Skeletal muscle tissue (tissue), 4 donors: ENCODE results near the gene IFT57. TPM values are rescaled to one million over a fixed set of nuclear protein-coding genes. Genes with fewer than 3 reads are reported as not detected.

Experiments
- H3K27ac ChIP-seq: one replicate; pipeline ENCODE4 v1.7.0; 2013; ENCODE audit warnings: mild to moderate bottlenecking, low read depth, low read length, inconsistent platforms
- H3K27me3 ChIP-seq, 3 donors: one replicate each; pipeline ENCODE4 v1.7.0; 2013; ENCODE audit warnings: low read length in 3 of 3; ENCODE audit not compliant: control insufficient read depth in 3 of 3, insufficient read depth in 3 of 3
- H3K36me3 ChIP-seq, 3 donors: one replicate each; pipeline ENCODE4 v1.7.0; 2013; ENCODE audit warnings: low read length in 3 of 3; ENCODE audit not compliant: control insufficient read depth in 3 of 3, insufficient read depth in 3 of 3
- H3K4me1 ChIP-seq, 3 donors: one replicate each; pipeline ENCODE4 v1.7.0; 2013; ENCODE audit warnings: low read length in 3 of 3, mild to moderate bottlenecking in 3 of 3; ENCODE audit not compliant: control insufficient read depth in 3 of 3, insufficient read depth in 3 of 3
- H3K4me3 ChIP-seq, 3 donors: one replicate each; pipeline ENCODE4 v1.7.0; 2013; ENCODE audit warnings: low read length in 3 of 3
- H3K9ac ChIP-seq, 3 donors: one replicate each; pipeline ENCODE4 v1.7.0; 2013; ENCODE audit warnings: low read length in 3 of 3, mild to moderate bottlenecking in 3 of 3, moderate library complexity in 2 of 3, low read depth in 1 of 3
- H3K9me3 ChIP-seq, 3 donors: one replicate each; pipeline ENCODE4 v1.7.0; 2013; ENCODE audit warnings: low read length in 3 of 3; ENCODE audit not compliant: control insufficient read depth in 3 of 3
- total RNA-seq: library from RNA; depleted of rRNA; stranded (reverse); fragments of >200 nt; gene quantifications from one replicate; pipeline ENCODE4 v1.2.3, GENCODE V29; 2014
- donor health status: Osteomylitis.

IFT57 gene
- total RNA-seq, 1 donor from 2014 or later: 11.5 TPM

- Histone ChIP-seq H3K36me3 (no peaks in the 10 kb centered on the region), H3K27ac (no peak overlapping the region), H3K9me3 (no peaks in the 10 kb centered on the region), H3K27me3 (no peaks in the 10 kb centered on the region), H3K4me3 (no peak overlapping the region), H3K4me1 (no peaks in the 10 kb centered on the region), H3K9ac (no peak overlapping the region)
Measured at GRCh38 chr3:108122276-108122675, 99.9 kb downstream of the IFT57 start.

- Histone ChIP-seq H3K9ac (no peak overlapping the region), H3K27ac (no peak overlapping the region), H3K27me3 (no peaks in the 10 kb centered on the region), H3K4me1 (no peaks in the 10 kb centered on the region), H3K4me3 (no peak overlapping the region), H3K36me3 (no peaks in the 10 kb centered on the region), H3K9me3 (no peaks in the 10 kb centered on the region)
Measured at GRCh38 chr3:108119398-108120104, 102.7 kb downstream of the IFT57 start.

GRCh38 chr3:108118038-108118768 is 104.0 kb downstream of the IFT57 start:
- H3K9ac ChIP-seq: no peak overlapping the region
- no peaks in the 10 kb centered on the region for H3K4me1 ChIP-seq
- H3K9me3 ChIP-seq: no peaks in the 10 kb centered on the region
- H3K27ac ChIP-seq: no peak overlapping the region
- H3K36me3 ChIP-seq: no peaks in the 10 kb centered on the region
- no peaks in the 10 kb centered on the region for H3K27me3 ChIP-seq
- H3K4me3 ChIP-seq: no peak overlapping the region

GRCh38 chr3:108117241-108117775 is 104.9 kb downstream of the IFT57 start:
- H3K9ac ChIP-seq: no peak overlapping the region
- H3K4me1 ChIP-seq: no peaks in the 10 kb centered on the region
- H3K36me3 ChIP-seq: no peaks in the 10 kb centered on the region
- H3K4me3 ChIP-seq: no peak overlapping the region
- H3K9me3 ChIP-seq: no peaks in the 10 kb centered on the region
- no peak overlapping the region for H3K27ac ChIP-seq
- H3K27me3 ChIP-seq: no peaks in the 10 kb centered on the region

- Histone ChIP-seq H3K9ac (no peak overlapping the region), H3K4me3 (no peak overlapping the region), H3K27me3 (no peaks in the 10 kb centered on the region), H3K9me3 (no peaks in the 10 kb centered on the region), H3K36me3 (no peaks in the 10 kb centered on the region), H3K27ac (no peak overlapping the region), H3K4me1 (no peaks in the 10 kb centered on the region)
Measured at GRCh38 chr3:108114423-108115065, 107.7 kb downstream of the IFT57 start.

GRCh38 chr3:108113975-108114374 is 108.2 kb downstream of the IFT57 start:
- no peak overlapping the region for H3K27ac ChIP-seq
- H3K9ac ChIP-seq: no peak overlapping the region
- no peaks in the 10 kb centered on the region for H3K9me3 ChIP-seq
- no peaks in the 10 kb centered on the region for H3K4me1 ChIP-seq
- no peaks in the 10 kb centered on the region for H3K36me3 ChIP-seq
- no peak overlapping the region for H3K4me3 ChIP-seq
- H3K27me3 ChIP-seq: no peaks in the 10 kb centered on the region

- Histone ChIP-seq H3K36me3 (no peaks in the 10 kb centered on the region), H3K27ac (no peak overlapping the region), H3K9ac (no peak overlapping the region), H3K27me3 (no peaks in the 10 kb centered on the region), H3K9me3 (no peaks in the 10 kb centered on the region), H3K4me1 (no peaks in the 10 kb centered on the region), H3K4me3 (no peak overlapping the region)
Measured at GRCh38 chr3:108110934-108111333, 111.3 kb downstream of the IFT57 start.

Other genes starting within 250 kb of the IFT57 start
- gene CD47, start 131.4 kb downstream of the IFT57 start, total RNA-seq: 52.7 TPM
- not detected for gene HHLA2, start 74.1 kb upstream of the IFT57 start, total RNA-seq